Measurements from ENCODE around the gene TMEM131L. TPM values are rescaled to one million over a fixed set of nuclear protein-coding genes. Genes with fewer than 3 reads are reported as not detected.
"Not testable (repeated sequence)": the region's sequence is repeated elsewhere in the genome, so short reads cannot be mapped to it uniquely, and the experiment has no call there.

The TMEM131L gene
- polyA plus RNA-seq, 3 donors: 25.1 to 30.2 (median 26.6) TPM

- no peak for DNase-seq
Observed at GRCh38 chr4:153573221-153573620, 107.1 kb downstream of the TMEM131L start.

GRCh38 chr4:153573881-153574802 is 108.0 kb downstream of the TMEM131L start:
- peak; percentile 79 for DNase-seq

- no peak for DNase-seq
Observed at GRCh38 chr4:153576443-153576774, 110.2 kb downstream of the TMEM131L start.

GRCh38 chr4:153577053-153577452 is 110.9 kb downstream of the TMEM131L start:
- DNase-seq: no peak

- no peak for DNase-seq
Observed at GRCh38 chr4:153579410-153579809, 113.2 kb downstream of the TMEM131L start.

- no peak for DNase-seq
Observed at GRCh38 chr4:153579872-153580271, 113.7 kb downstream of the TMEM131L start.

GRCh38 chr4:153582954-153583702 is 117.0 kb downstream of the TMEM131L start:
- no peak for DNase-seq

- DNase-seq: no peak
Observed at GRCh38 chr4:153585026-153585425, 118.9 kb downstream of the TMEM131L start.

- no peak for DNase-seq
Observed at GRCh38 chr4:153589703-153590595, 123.8 kb downstream of the TMEM131L start.

GRCh38 chr4:153591441-153591840 is 125.3 kb downstream of the TMEM131L start:
- no peak for DNase-seq

- DNase-seq: no peak
Observed at GRCh38 chr4:153592064-153592463, 125.9 kb downstream of the TMEM131L start.

- DNase-seq: no peak
Observed at GRCh38 chr4:153593161-153593560, 127.0 kb downstream of the TMEM131L start.

- DNase-seq: no peak
Observed at GRCh38 chr4:153594210-153594609, 128.1 kb downstream of the TMEM131L start.

- DNase-seq: no peak
Observed at GRCh38 chr4:153595894-153596601, 129.9 kb downstream of the TMEM131L start.

- no peak for DNase-seq
Observed at GRCh38 chr4:153602758-153603157, 136.6 kb downstream of the TMEM131L start.

- DNase-seq: no peak
Observed at GRCh38 chr4:153603258-153603657, 137.1 kb downstream of the TMEM131L start.

- DNase-seq: no peak
Observed at GRCh38 chr4:153603835-153604234, 137.7 kb downstream of the TMEM131L start.

GRCh38 chr4:153609070-153609469 is 142.9 kb downstream of the TMEM131L start:
- DNase-seq: not testable (repeated sequence)

- DNase-seq: no peak
Observed at GRCh38 chr4:153610623-153611376, 144.6 kb downstream of the TMEM131L start.

GRCh38 chr4:153611679-153612078 is 145.5 kb downstream of the TMEM131L start:
- DNase-seq: no peak

GRCh38 chr4:153612878-153613277 is 146.7 kb downstream of the TMEM131L start:
- DNase-seq: no peak

All from renal pelvis (tissue), 4 donors.